HepG2 (cell line): ENCODE results near the gene HLF. TPM values are rescaled to one million over a fixed set of nuclear protein-coding genes. Genes with fewer than 3 reads are reported as not detected.

Source experiments
- ARID3A ChIP-seq: IDR thresholded peaks from 2 replicates; pipeline ENCODE4 v1.6.1; 2012; ENCODE audit warnings: low read depth, low read length, improper control_type of control experiment
- ARNT2 ChIP-seq: sonication (generic); formaldehyde crosslinking; IDR thresholded peaks from 2 replicates; pipeline ENCODE4 v1.8.0; 2022; ENCODE audit warnings: mild to moderate bottlenecking, low read depth, missing genetic modification reagents, moderate library complexity
- BCLAF1 ChIP-seq: fragments of 450-650 bp; IDR thresholded peaks from 2 replicates; pipeline ENCODE4 v1.6.1; 2017; ENCODE audit warnings: mild to moderate bottlenecking
- CBX1 ChIP-seq: IDR thresholded peaks from one replicate; pipeline ENCODE4 v1.6.1; 2016; ENCODE audit warnings: antibody characterized with exemption, low read depth
- CREM ChIP-seq, 2 experiments: sonication (generic) in 1 of 2; formaldehyde crosslinking in 1 of 2; IDR thresholded peaks; 2 replicates each; pipeline versions ENCODE4 v1.4.0 to v1.6.1; 2016 to 2020; ENCODE audit warnings: antibody characterized with exemption in 1 of 2, mild to moderate bottlenecking in 1 of 2, missing genetic modification reagents in 1 of 2
- FLYWCH1 ChIP-seq: sonication (generic); formaldehyde crosslinking; IDR thresholded peaks from 2 replicates; pipeline ENCODE4 v1.8.1; 2023; ENCODE audit warnings: mild to moderate bottlenecking, missing genetic modification reagents
- GMEB2 ChIP-seq: IDR thresholded peaks from 2 replicates; pipeline ENCODE4 v1.6.1; 2016; ENCODE audit warnings: missing biosample characterization, missing genetic modification reagents, low read depth
- MAFK ChIP-seq, 2 experiments: IDR thresholded peaks in 1 of 2; conservative IDR thresholded peaks in 1 of 2; 2 replicates each; pipeline ENCODE4 v1.6.1; 2011; ENCODE audit warnings: improper control_type of control experiment in 2 of 2, low read length in 2 of 2
- MED1 ChIP-seq: sonication (generic); formaldehyde crosslinking; IDR thresholded peaks from 2 replicates; pipeline ENCODE4 v1.4.0; 2020; ENCODE audit warnings: missing genetic modification reagents
- NR2F1 ChIP-seq, 2 experiments: fragments of 450-650 bp in 1 of 2; formaldehyde crosslinking in 1 of 2; IDR thresholded peaks; 2 replicates each; pipeline versions ENCODE4 v1.5.0 to v1.6.1; 2016 to 2020; ENCODE audit warnings: mild to moderate bottlenecking in 1 of 2, missing compliant biosample characterization in 1 of 2, missing genetic modification reagents in 1 of 2, moderate library complexity in 1 of 2
- PAF1 ChIP-seq: IDR thresholded peaks from 2 replicates; pipeline ENCODE4 v1.6.1; 2016; ENCODE audit warnings: missing genetic modification reagents, missing compliant biosample characterization
- REXO4 ChIP-seq: sonication (generic); formaldehyde crosslinking; IDR thresholded peaks from 2 replicates; pipeline ENCODE4 v1.8.0; 2022; ENCODE audit warnings: missing genetic modification reagents, mild to moderate bottlenecking, borderline replicate concordance
- SMAD3 ChIP-seq: sonication (generic); formaldehyde crosslinking; IDR thresholded peaks from 2 replicates; pipeline ENCODE4 v1.4.0; 2020; ENCODE audit warnings: missing genetic modification reagents
- SMC3 ChIP-seq: IDR thresholded peaks from 2 replicates; pipeline ENCODE4 v1.6.1; 2011; ENCODE audit warnings: low read length, improper control_type of control experiment
- SOX5 ChIP-seq: IDR thresholded peaks from 2 replicates; pipeline ENCODE4 v1.6.1; 2016; ENCODE audit warnings: borderline replicate concordance
- polyA plus RNA-seq, 8 experiments: library from polyadenylated mRNA; depleted of rRNA in 3 of 8; stranded (reverse) in 7 of 8; unstranded in 1 of 8; fragments of >200 nt; fragmentation: Illumina TruSeq in 4 of 8; extraction: Trizol in 4 of 8; gene quantifications; 2 replicates each; pipeline versions ENCODE4 v1.2.1 to v1.2.3, GENCODE V29; 2011 to 2016; ENCODE audit warnings: low read depth in 4 of 8, missing spikeins in 1 of 8, mixed read lengths in 1 of 8; ENCODE audit not compliant: insufficient read depth in 1 of 8
- total RNA-seq, 5 experiments: library from RNA; depleted of rRNA; stranded (reverse); fragments of >200 nt; fragmentation: Illumina TruSeq; extraction: Trizol; gene quantifications; 2 replicates each; pipeline ENCODE4 v1.2.3, GENCODE V29; 2016; ENCODE audit warnings: low read depth in 1 of 5
- TF ChIP-seq, protein P1 (sequence below): sonication (generic); formaldehyde crosslinking; conservative IDR thresholded peaks from 2 replicates; pipeline ENCODE4 v1.8.0; 2022; ENCODE audit warnings: mild to moderate bottlenecking, moderate library complexity, missing genetic modification reagents

Gene HLF
- total and polyA plus RNA-seq, 2 of the 13 experiments (the other 11 are each of a cell fraction or from before 2014, with no cell fraction given), result 202 to 346 TPM

DNA sequence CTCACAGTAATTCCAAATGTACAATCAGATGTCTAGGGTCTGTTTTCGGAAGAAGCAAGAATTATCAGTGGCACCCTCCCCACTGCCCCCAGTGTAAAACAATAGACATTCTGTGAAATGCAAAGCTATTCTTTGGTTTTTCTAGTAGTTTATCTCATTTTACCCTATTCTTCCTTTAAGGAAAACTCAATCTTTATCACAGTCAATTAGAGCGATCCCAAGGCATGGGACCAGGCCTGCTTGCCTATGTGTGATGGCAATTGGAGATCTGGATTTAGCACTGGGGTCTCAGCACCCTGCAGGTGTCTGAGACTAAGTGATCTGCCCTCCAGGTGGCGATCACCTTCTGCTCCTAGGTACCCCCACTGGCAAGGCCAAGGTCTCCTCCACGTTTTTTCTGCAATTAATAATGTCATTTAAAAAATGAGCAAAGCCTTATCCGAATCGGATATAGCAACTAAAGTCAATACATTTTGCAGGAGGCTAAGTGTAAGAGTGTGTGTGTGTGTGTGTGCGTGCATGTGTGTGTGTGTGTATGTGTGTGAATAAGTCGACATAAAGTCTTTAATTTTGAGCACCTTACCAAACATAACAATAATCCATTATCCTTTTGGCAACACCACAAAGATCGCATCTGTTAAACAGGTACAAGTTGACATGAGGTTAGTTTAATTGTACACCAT is 59.7 kb downstream of the HLF start (continued):
- TF ChIP-seq ARID3A (peak; percentile 8; the same call in 1 of the 2 replicates), SMAD3 (CRISPR knock-in tag) (peak; percentile 42; the same call in 1 of the 2 replicates), BCLAF1 (no peak), NR2F1 (CRISPR knock-in tag; IDR thresholded peaks at IDR 0.05) (0 out of 4 replicates have a peak, but pooled peaks of 1 of the 2 experiments have one; percentile 9), SMC3 (peak; percentile 61; the same call in 1 of the 2 replicates), GMEB2 (CRISPR knock-in tag) (no peak), SOX5 (CRISPR knock-in tag) (no peak), MED1 (CRISPR knock-in tag) (peak; percentile 39), CBX1 (peak; percentile 47), CREM (IDR thresholded peaks at IDR 0.05) (no peak), CREM (CRISPR knock-in tag; IDR thresholded peaks at IDR 0.05) (no peak), FLYWCH1 (CRISPR knock-in tag) (0 out of 2 replicates have a peak, but pooled peaks have one; percentile 46), ARNT2 (peak; percentile 44; the same call in 1 of the 2 replicates), PAF1 (CRISPR knock-in tag) (peak; percentile 79), REXO4 (CRISPR knock-in tag) (no peak), MAFK (conservative IDR thresholded peaks at IDR 0.05 in 1 of 2, IDR thresholded peaks at IDR 0.05 in 1 of 2; ENCODE audit: low read length in 2 of 2) (no peak)
- TF ChIP-seq, protein P1, sequence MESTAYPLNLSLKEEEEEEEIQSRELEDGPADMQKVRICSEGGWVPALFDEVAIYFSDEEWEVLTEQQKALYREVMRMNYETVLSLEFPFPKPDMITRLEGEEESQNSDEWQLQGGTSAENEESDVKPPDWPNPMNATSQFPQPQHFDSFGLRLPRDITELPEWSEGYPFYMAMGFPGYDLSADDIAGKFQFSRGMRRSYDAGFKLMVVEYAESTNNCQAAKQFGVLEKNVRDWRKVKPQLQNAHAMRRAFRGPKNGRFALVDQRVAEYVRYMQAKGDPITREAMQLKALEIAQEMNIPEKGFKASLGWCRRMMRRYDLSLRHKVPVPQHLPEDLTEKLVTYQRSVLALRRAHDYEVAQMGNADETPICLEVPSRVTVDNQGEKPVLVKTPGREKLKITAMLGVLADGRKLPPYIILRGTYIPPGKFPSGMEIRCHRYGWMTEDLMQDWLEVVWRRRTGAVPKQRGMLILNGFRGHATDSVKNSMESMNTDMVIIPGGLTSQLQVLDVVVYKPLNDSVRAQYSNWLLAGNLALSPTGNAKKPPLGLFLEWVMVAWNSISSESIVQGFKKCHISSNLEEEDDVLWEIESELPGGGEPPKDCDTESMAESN (CRISPR knock-in tag), result 0 out of 2 replicates have a peak, but pooled peaks have one; percentile 51
